Activated CD4-positive, alpha-beta T cell treated with anti-CD3 and anti-CD28 coated beads, Interleukin-2, amount 10 ng/mL, durations not matched to agents 7 days and 5 days (primary cell): ENCODE results near the gene DUSP7. TPM values are rescaled to one million over a fixed set of nuclear protein-coding genes. Genes with fewer than 3 reads are reported as not detected.

Source experiments
- CTCF ChIA-PET: fragments of 350-600 bp; sonication (Branson Sonifier 250); formaldehyde crosslinking; loops from one replicate; lab custom pipeline; 2021; ENCODE audit warnings: antibody characterized with exemption; lab: Charles Lee
- POLR2A ChIA-PET: fragments of 350-600 bp; sonication (Branson Sonifier 250); formaldehyde crosslinking; loops from one replicate; lab custom pipeline; 2021; ENCODE audit warnings: antibody characterized with exemption; lab: Charles Lee
- DNase-seq: peaks from one replicate; pipeline ENCODE4 v3.0.0-alpha.2; 2020
- H3K27ac Mint-ChIP-seq: one replicate; pipeline ENCODE4 v1.8.0; 2021; ENCODE audit warnings: mild to moderate bottlenecking, moderate library complexity, mixed read lengths
- H3K27me3 Mint-ChIP-seq: one replicate; pipeline ENCODE4 v1.8.0; 2021; ENCODE audit warnings: mixed read lengths
- H3K36me3 Mint-ChIP-seq: one replicate; pipeline ENCODE4 v1.8.0; 2021; ENCODE audit warnings: low read depth, mixed read lengths
- H3K4me1 Mint-ChIP-seq: one replicate; pipeline ENCODE4 v1.8.0; 2021; ENCODE audit warnings: mixed read lengths
- H3K4me3 Mint-ChIP-seq: one replicate; pipeline ENCODE4 v1.8.0; 2021; ENCODE audit warnings: mild to moderate bottlenecking, moderate library complexity, mixed read lengths
- H3K9me3 Mint-ChIP-seq: one replicate; pipeline ENCODE4 v1.8.0; 2021; ENCODE audit warnings: mixed read lengths
- total RNA-seq, 2 experiments: library from RNA; stranded (reverse); gene quantifications; one replicate each; pipeline ENCODE4 v1.2.3, GENCODE V29; 2021

Gene DUSP7
- total RNA-seq, 2 experiments from 2014 or later, result 38.3 to 42.0 TPM

GRCh38 chr3:52084216-52084945, 28.0 kb upstream of the DUSP7 start:
- Mint-ChIP-seq H3K27me3 (no peaks in the 10 kb centered on the region), H3K27ac (no peak overlapping the region), H3K4me3 (no peak overlapping the region), H3K36me3 (no peaks in the 10 kb centered on the region), H3K4me1 (peaks cover 23% of the 10 kb centered on the region), H3K9me3 (no peaks in the 10 kb centered on the region)
- CTCF ChIA-PET, result interaction anchor here (0.8 to 1.1 kb wide), 2 partner anchors 32 to 36 kb away, joined by 3 to 4 read pairs; no protein-coding TSS in a partner anchor
- no peak for DNase-seq
- POLR2A ChIA-PET, result no interaction called here

GRCh38 chr3:52083556-52084087, 27.3 kb upstream of the DUSP7 start:
- DNase-seq, result no peak
- no peaks in the 10 kb centered on the region for H3K27me3 Mint-ChIP-seq
- peaks cover 23% of the 10 kb centered on the region for H3K4me1 Mint-ChIP-seq
- POLR2A ChIA-PET, result no interaction called here
- no peak overlapping the region for H3K4me3 Mint-ChIP-seq
- H3K27ac Mint-ChIP-seq, result no peak overlapping the region
- CTCF ChIA-PET, result no interaction called here
- no peaks in the 10 kb centered on the region for H3K36me3 Mint-ChIP-seq
- no peaks in the 10 kb centered on the region for H3K9me3 Mint-ChIP-seq

GRCh38 chr3:52082951-52083350, 26.6 kb upstream of the DUSP7 start:
- Mint-ChIP-seq H3K36me3 (no peaks in the 10 kb centered on the region), H3K27ac (no peak overlapping the region), H3K4me1 (peaks cover 23% of the 10 kb centered on the region), H3K9me3 (no peaks in the 10 kb centered on the region), H3K27me3 (no peaks in the 10 kb centered on the region), H3K4me3 (no peak overlapping the region)
- POLR2A ChIA-PET, result no interaction called here
- CTCF ChIA-PET, result interaction anchor here (1.0 kb wide), 1 partner anchor 22 kb away, joined by 5 read pairs; no protein-coding TSS in a partner anchor
- DNase-seq, result no peak

DNA sequence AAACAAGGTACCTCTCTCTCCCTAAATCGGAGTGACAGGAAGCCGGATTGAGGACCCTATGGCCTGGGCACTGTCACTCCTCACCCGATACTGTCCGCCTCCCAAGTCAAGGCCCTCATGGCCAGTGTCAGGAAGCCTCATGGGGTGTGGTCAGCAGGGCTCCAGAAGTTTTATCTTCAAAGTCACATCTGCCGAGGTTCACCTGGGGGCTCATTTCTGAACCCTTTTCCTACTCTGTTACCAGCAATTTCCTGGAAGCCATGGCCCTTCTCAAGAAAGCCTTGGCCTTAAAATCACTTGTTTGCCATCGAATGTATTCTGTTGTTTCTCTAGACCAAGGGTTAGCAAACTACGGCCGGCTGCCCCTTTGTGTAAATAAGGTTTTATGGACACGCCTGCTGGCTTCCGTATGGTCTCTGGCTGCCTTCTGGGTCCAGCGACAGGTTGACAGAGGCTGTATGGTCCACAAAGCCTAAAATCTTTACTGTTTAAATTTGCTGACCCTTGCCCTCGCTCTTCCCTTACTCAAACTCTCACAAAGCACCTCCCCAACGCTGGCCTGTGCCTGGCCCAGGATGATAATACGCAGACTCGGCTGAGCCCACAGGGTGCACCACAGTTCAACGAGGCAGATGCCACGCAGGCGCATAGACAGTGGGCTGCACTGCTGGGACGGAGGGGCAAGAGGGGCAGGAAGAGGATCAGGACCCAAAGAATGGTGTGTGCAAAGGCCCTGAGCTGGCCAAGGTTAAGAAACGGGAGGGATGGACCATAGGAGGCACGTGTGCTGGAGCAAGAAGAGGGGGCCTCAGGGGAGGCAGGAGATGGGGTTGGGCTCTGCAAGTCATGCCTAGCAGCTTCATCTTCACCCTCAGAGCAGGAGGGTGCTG, 24.7 kb upstream of the DUSP7 start:
- Mint-ChIP-seq H3K27me3 (no peaks in the 10 kb centered on the region), H3K9me3 (no peaks in the 10 kb centered on the region), H3K4me1 (peaks cover 4% of the 10 kb centered on the region), H3K27ac (peak overlapping the region; percentile 6), H3K4me3 (no peak overlapping the region), H3K36me3 (no peaks in the 10 kb centered on the region)
- ChIA-PET CTCF (interaction anchor here (0.6 kb wide), 1 partner anchor 462 kb away, joined by 3 read pairs; no protein-coding TSS in a partner anchor), POLR2A (no interaction called here)
- no peak for DNase-seq

DNA sequence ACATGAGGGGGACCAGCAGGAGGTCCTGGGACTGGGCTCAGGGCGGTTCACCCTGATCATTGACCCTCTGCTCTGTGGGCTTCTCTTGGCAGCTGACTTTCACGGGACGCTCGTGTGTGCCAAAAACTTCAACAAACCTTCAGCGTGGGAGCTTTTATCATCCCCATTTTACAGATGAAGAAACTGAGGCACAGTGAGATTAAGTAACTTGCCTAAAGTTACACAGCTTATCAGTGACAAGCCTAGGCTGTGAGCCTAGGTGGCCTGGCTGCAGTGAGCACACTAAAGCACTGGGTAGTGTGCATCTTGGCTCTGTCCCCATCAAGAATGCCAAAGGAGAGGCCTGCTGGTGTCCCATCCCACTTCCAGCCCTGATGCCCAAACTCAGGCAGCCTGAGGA, 23.6 kb upstream of the DUSP7 start:
- Mint-ChIP-seq H3K27ac (no peak overlapping the region), H3K27me3 (no peaks in the 10 kb centered on the region)
- POLR2A ChIA-PET, result no interaction called here

DNA sequence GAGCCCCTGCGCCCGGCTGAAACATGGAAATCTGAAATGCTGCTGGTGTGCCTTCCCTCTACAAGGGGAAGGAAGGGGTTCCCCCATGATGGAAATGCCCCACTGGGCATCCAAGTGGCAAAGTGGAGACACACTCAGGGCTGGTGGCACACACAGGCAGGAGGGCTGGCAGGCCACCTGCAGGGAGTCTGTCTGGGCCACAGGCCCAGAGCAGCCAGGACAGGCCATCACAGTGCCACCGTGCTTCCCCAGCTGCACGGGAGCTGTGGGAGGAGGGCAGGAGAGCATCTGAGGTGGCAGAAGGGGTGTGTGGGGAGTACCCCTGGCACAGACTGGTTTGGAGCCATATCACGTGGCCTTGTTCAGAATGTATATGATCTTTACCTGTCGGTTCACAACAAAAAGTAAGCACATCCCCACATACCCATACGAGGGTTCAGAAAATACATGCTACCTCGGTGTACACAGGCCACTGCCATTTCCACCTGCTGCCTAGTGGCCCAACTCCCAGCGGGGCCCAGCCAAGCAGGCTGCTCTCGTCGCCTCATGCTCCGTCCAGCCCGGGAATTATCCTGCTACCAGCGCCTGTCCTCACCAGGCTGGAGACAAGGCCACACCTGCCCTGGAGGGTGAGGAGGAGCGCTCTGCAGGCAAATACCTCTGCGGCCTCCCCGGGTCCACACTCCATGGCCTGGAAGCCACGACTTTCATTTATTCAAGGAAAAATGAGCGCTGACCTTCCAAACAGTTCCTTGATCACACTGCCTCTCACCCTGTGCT, 22.6 kb upstream of the DUSP7 start:
- no peaks in the 10 kb centered on the region for H3K4me1 Mint-ChIP-seq
- H3K9me3 Mint-ChIP-seq, result no peaks in the 10 kb centered on the region
- DNase-seq, result no peak
- no peaks in the 10 kb centered on the region for H3K27me3 Mint-ChIP-seq
- POLR2A ChIA-PET, result no interaction called here
- no peak overlapping the region for H3K4me3 Mint-ChIP-seq
- CTCF ChIA-PET, result interaction anchor here (1.0 kb wide), 1 partner anchor 23 kb away, joined by 3 read pairs; the partner anchor contains the start of gene DUSP7
- peak overlapping the region; percentile 50 for H3K27ac Mint-ChIP-seq
- H3K36me3 Mint-ChIP-seq, result no peaks in the 10 kb centered on the region

More for the DNA sequence above, 23.6 kb upstream of the DUSP7 start:
- Mint-ChIP-seq H3K9me3 (no peaks in the 10 kb centered on the region), H3K36me3 (no peaks in the 10 kb centered on the region), H3K4me1 (no peaks in the 10 kb centered on the region), H3K4me3 (no peak overlapping the region)
- no peak for DNase-seq
- CTCF ChIA-PET, result interaction anchor here (0.6 to 1.0 kb wide), 3 partner anchors 24 to 600 kb away, joined by 3 to 8 read pairs (median 3); partner anchors contain the start of gene DUSP7

DNA sequence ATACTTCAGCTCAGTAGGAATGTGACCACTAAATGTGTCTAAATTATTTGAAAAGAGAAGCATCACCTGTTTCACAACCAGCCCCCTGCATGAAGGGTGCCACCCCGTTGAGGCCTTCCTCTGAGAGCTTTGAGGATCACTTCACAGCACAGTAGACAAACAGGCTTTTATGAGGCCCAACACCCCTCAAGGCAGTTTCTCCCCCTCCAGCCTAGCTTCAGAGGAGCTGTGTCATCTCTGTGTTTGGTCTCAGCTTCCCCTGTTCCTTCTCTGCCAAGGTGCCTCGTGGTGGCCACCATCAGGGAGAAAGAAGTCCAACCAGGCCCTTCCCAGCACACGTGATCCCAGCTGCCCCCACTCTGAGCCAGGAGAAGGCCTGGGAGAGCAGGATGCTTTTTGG, 21.6 kb upstream of the DUSP7 start:
- DNase-seq, result no peak
- ChIA-PET POLR2A (no interaction called here), CTCF (no interaction called here)
- Mint-ChIP-seq H3K27me3 (no peaks in the 10 kb centered on the region), H3K36me3 (no peaks in the 10 kb centered on the region), H3K9me3 (no peaks in the 10 kb centered on the region), H3K4me3 (no peak overlapping the region), H3K27ac (no peak overlapping the region), H3K4me1 (no peaks in the 10 kb centered on the region)

DNA sequence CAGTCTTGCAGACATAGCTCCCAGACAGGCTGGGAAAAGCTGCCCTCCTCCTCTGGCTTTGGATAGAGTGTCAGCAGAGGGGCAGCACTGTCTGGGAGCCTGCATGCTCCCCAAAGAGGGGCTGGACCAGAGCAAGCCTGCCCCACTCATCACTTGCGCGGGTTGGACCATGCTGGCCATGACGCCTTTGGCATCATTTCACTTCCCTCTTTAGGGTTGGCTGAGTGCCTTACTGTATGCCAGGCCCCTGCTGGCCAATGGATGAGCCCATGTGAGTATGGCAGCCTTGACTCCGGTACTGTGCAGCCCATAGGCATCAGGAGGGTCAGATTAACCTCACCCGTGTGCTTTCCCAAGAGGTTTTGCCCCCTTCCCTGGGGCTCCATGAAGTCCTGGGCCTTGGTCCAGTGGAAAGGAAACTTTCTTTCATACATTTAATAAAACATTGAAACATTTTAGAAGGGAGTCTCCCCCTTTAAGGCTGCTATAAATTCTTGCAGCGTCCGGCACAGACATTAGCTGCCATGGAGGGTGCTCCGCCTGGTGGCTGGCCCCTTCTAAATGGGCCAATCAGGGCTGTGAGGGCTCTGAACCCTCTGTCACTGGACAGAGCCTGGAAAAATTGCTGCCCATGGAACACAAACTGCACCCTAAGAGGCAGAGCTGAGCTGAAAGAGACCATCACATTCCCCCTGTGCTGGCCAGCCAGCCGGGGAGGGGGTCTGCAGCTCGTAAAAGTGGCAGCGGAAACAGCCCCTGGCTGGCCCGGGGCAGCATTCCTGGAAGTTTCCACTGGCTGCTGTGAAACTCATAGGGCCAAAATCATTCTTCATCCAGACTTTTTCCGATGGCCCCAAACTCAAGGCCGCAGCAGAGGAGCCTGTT, 20.8 kb upstream of the DUSP7 start:
- CTCF ChIA-PET, result interaction anchor here (0.7 kb wide), 1 partner anchor 11 kb away, joined by 3 read pairs; no protein-coding TSS in a partner anchor

GRCh38 chr3:52073490-52073889, 17.1 kb upstream of the DUSP7 start:
- CTCF ChIA-PET, result interaction anchor here (1.0 to 1.5 kb wide), 2 partner anchors 12 to 18 kb away, joined by 3 read pairs; no protein-coding TSS in a partner anchor
- Mint-ChIP-seq H3K4me1 (peaks cover 3% of the 10 kb centered on the region), H3K4me3 (no peak overlapping the region), H3K27me3 (no peaks in the 10 kb centered on the region), H3K27ac (no peak overlapping the region), H3K9me3 (no peaks in the 10 kb centered on the region), H3K36me3 (no peaks in the 10 kb centered on the region)
- no peak for DNase-seq
- POLR2A ChIA-PET, result no interaction called here

More for the DNA sequence above, 20.8 kb upstream of the DUSP7 start:
- Mint-ChIP-seq H3K36me3 (no peaks in the 10 kb centered on the region), H3K27me3 (no peaks in the 10 kb centered on the region), H3K4me3 (no peak overlapping the region), H3K4me1 (peaks cover 3% of the 10 kb centered on the region), H3K9me3 (no peaks in the 10 kb centered on the region), H3K27ac (no peak overlapping the region)
- no peak for DNase-seq
- POLR2A ChIA-PET, result interaction anchor here (0.8 kb wide), 1 partner anchor 36 kb away, joined by 4 read pairs; no protein-coding TSS in a partner anchor

- ChIA-PET POLR2A (no interaction called here), CTCF (interaction anchor here (0.6 to 1.1 kb wide), 2 partner anchors 13 to 20 kb away, joined by 3 read pairs; no protein-coding TSS in a partner anchor)
- Mint-ChIP-seq H3K4me3 (no peak overlapping the region), H3K4me1 (peaks cover 3% of the 10 kb centered on the region), H3K9me3 (no peaks in the 10 kb centered on the region), H3K27ac (no peak overlapping the region), H3K27me3 (no peaks in the 10 kb centered on the region), H3K36me3 (no peaks in the 10 kb centered on the region)
- no peak for DNase-seq
Measured at GRCh38 chr3:52072471-52072870, 16.1 kb upstream of the DUSP7 start.

DNA sequence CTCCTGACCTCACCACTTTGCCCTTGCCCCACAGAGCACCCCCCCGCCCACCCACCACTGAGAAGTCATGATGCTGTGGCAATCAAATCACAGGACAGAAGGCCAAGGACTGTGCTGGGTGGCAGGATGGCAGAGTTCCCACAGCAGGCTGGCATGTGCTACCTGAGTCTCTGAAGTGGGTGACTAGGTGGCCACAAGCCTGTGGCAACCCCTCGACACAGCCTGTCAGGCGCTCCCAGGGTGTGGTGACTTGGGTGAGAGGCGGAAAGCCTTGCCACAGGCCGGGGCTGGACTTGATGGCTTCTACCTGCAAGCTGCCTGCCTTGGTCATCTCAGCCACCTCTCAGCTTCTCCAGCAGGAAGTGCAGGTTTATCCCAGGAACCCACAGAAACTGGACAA, 15.6 kb upstream of the DUSP7 start:
- Mint-ChIP-seq H3K9me3 (no peaks in the 10 kb centered on the region), H3K36me3 (no peaks in the 10 kb centered on the region), H3K27me3 (no peaks in the 10 kb centered on the region), H3K4me3 (no peak overlapping the region), H3K27ac (no peak overlapping the region), H3K4me1 (peaks cover 3% of the 10 kb centered on the region)
- CTCF ChIA-PET, result interaction anchor here (0.6 to 1.1 kb wide), 2 partner anchors 12 to 21 kb away, joined by 3 read pairs; no protein-coding TSS in a partner anchor
- DNase-seq, result no peak
- POLR2A ChIA-PET, result no interaction called here
